PC-9 (cell line): ENCODE data around the gene HMX1.

Source experiments
- CTCF ChIP-seq: fragments of 200-600 bp; sonication (generic); conservative IDR thresholded peaks from 2 replicates; pipeline ENCODE4 v1.6.1; 2017; ENCODE audit warnings: mixed run types, antibody characterized with exemption, mild to moderate bottlenecking, moderate library complexity
- EZH2 ChIP-seq: fragments of 200-600 bp; sonication (generic); IDR thresholded peaks from 2 replicates; pipeline ENCODE4 v1.8.0; 2017; ENCODE audit warnings: antibody characterized with exemption, low read depth

GRCh38 chr4:8874896-8875680 is 3.4 kb upstream of the HMX1 start:
- TF ChIP-seq CTCF (no peak), EZH2 (no peak)
